WI38 (cell line): ENCODE measurements around the gene ANKS4B.
A peak's percentile ranks its signal among the peaks of the same experiment; 100 is the strongest.

Experiments
- H3K4me3 ChIP-seq: 2 replicates; pipeline ENCODE4 v1.5.1; 2011; ENCODE audit warnings: low read depth, mild to moderate bottlenecking, control low read depth, low read length
- CTCF ChIP-seq: IDR thresholded peaks from 2 replicates; pipeline ENCODE4 v1.5.1; 2012; ENCODE audit warnings: low read depth, mild to moderate bottlenecking, control low read depth, low read length

ANKS4B gene

GRCh38 chr16:21301168-21301894 is 67.8 kb downstream of the ANKS4B start:
- peak; percentile 20; the same call in 1 of the 2 replicates for TF ChIP-seq CTCF
- peak overlapping the region; percentile 77 for H3K4me3 ChIP-seq

- peak overlapping the region; percentile 77 for H3K4me3 ChIP-seq
- TF ChIP-seq CTCF: no peak
These were observed 68.4 kb downstream of the ANKS4B start for GRCh38 chr16:21301895-21302291.

GRCh38 chr16:21302454-21302853 is 69.0 kb downstream of the ANKS4B start:
- H3K4me3 ChIP-seq: peak overlapping the region; percentile 77
- no peak for TF ChIP-seq CTCF

- peak overlapping the region; percentile 77 for H3K4me3 ChIP-seq
- no peak for TF ChIP-seq CTCF
These were observed 69.5 kb downstream of the ANKS4B start for GRCh38 chr16:21302898-21303528.
